ENCODE data around the gene SLC36A4. TPM values are rescaled to one million over a fixed set of nuclear protein-coding genes. Genes with fewer than 3 reads are reported as not detected.
"Not testable (repeated sequence)": the region's sequence is repeated elsewhere in the genome, so short reads cannot be mapped to it uniquely, and the experiment has no call there.

The SLC36A4 gene
- total RNA-seq, 5 donors from 2014 or later (not counting 1 experiment from before 2014, with no cell fraction given): 13.3 to 21.8 (median 14.6) TPM

DNA sequence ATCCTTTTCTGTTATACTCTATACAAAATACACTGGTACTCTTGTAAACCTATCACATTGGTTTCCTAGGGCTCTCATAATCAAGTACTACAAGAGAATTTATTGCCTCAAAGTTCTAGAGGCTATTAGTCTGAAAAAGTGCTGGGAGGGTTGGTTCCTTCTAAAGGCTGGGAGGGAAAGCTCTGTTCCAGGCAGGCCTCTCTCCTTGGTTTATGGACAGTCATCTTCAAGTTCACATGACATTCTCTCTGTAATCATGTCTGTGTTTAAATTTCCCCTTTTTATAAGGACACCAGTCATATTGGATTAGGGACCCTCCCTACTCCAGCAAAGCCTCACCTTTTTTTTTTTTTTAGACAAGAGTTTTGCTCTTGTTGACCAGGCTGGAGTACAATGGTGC, 9.1 kb downstream of the SLC36A4 start:
- H3K4me1 Mint-ChIP-seq: peaks cover 0 to 6% (median 5%) of the 10 kb centered on the region in 3 donors
- DNase-seq: no peak
- peaks cover 29% of the 10 kb centered on the region for H3K36me3 Mint-ChIP-seq
- no peaks in the 10 kb centered on the region for H3K27me3 Mint-ChIP-seq
- no peaks in the 10 kb centered on the region for H3K4me1 ChIP-seq (ENCODE audit: control insufficient read depth in 1 of 2, extremely low read depth in 1 of 2, insufficient read depth in 2 of 2, low read length in 2 of 2)
- no peak for ATAC-seq (replicated peaks in 1 of 4)
- H3K9me3 ChIP-seq: peaks cover 4% of the 10 kb centered on the region
- H3K4me3 ChIP-seq (ENCODE audit: control insufficient read depth in 1 of 2, extremely low read depth in 1 of 2, low read length in 1 of 2): no peak overlapping the region
- H3K27me3 ChIP-seq (replicated peaks in 1 of 2; ENCODE audit: control insufficient read depth in 2 of 2, extremely low read depth in 1 of 2, insufficient read depth in 2 of 2, low read length in 1 of 2): no peaks in the 10 kb centered on the region
- no peak overlapping the region for H3K27ac ChIP-seq (ENCODE audit: low read length)
- CTCF ChIA-PET: no interaction called here
- H3K9me3 Mint-ChIP-seq: peaks cover 8 to 11% (median 9%) of the 10 kb centered on the region in 3 donors
- no peak overlapping the region for H3K27ac Mint-ChIP-seq
- no peak overlapping the region for H3K4me3 Mint-ChIP-seq
- H3K36me3 ChIP-seq (ENCODE audit: control insufficient read depth in 2 of 2, extremely low read depth in 1 of 2, insufficient read depth in 1 of 2, low read length in 1 of 2): peaks cover 0 to 4% of the 10 kb centered on the region in 2 donors
- POLR2A ChIA-PET: no interaction called here

DNA sequence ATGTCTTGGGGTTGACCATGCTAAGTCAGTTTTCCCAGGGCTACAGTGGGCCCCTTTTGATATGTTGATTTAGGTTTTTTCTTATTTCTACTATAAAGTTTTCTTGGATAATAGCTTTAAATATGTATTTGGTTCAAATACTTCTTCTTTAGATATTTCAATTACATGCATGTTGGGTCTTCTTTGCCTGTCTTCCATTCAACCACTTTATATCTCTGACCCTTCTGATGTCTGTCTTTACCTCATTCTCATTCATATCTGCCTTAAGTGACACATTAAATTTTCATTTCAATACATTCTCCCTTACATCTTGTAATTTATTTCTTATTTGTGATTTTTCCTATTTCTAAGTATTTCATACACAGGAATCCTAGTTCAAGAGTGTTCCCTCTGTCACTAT, 10.5 kb downstream of the SLC36A4 start:
- DNase-seq (no peak), ATAC-seq (replicated peaks in 1 of 4) (no peak)
- ChIA-PET CTCF (no interaction called here), POLR2A (no interaction called here)
- Histone ChIP-seq H3K27me3 (replicated peaks in 1 of 2; ENCODE audit: control insufficient read depth in 2 of 2, extremely low read depth in 1 of 2, insufficient read depth in 2 of 2, low read length in 1 of 2) (no peaks in the 10 kb centered on the region), H3K9me3 (peaks cover 4% of the 10 kb centered on the region), H3K4me1 (ENCODE audit: control insufficient read depth in 1 of 2, extremely low read depth in 1 of 2, insufficient read depth in 2 of 2, low read length in 2 of 2) (no peaks in the 10 kb centered on the region), H3K4me3 (ENCODE audit: control insufficient read depth in 1 of 2, extremely low read depth in 1 of 2, low read length in 1 of 2) (no peak overlapping the region), H3K36me3 (ENCODE audit: control insufficient read depth in 2 of 2, extremely low read depth in 1 of 2, insufficient read depth in 1 of 2, low read length in 1 of 2) (peaks cover 0 to 4% of the 10 kb centered on the region in 2 donors), H3K27ac (ENCODE audit: low read length) (no peak overlapping the region)
- H3K4me1 Mint-ChIP-seq: peaks cover 0 to 6% (median 4%) of the 10 kb centered on the region in 3 donors
- no peak overlapping the region for H3K27ac Mint-ChIP-seq
- no peak overlapping the region for H3K4me3 Mint-ChIP-seq
- no peaks in the 10 kb centered on the region for H3K27me3 Mint-ChIP-seq
- H3K9me3 Mint-ChIP-seq: peaks cover 8 to 11% (median 9%) of the 10 kb centered on the region in 3 donors
- H3K36me3 Mint-ChIP-seq: peaks cover 33% of the 10 kb centered on the region

DNA sequence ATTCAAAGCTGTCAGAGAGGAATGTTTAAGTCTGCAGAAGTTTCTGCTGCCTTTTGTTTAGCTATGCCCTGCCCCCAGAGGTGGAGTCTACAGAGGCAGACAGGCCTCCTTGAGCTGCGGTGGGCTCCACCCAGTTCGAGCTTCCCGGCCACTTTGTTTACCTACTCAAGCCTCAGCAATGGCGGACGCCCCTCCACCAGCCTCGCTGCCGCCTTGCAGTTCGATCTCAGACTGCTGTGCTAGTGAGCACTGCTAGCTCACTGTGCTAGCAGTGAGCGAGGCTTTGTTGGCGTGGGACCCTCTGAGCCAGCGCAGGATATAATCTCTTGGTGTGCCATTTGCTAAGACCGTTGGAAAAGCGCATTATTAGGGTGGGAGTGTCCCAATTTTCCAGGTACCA, 19.9 kb downstream of the SLC36A4 start:
- peaks cover 3 to 14% of the 10 kb centered on the region in 2 donors for H3K36me3 ChIP-seq (ENCODE audit: control insufficient read depth in 2 of 2, extremely low read depth in 1 of 2, insufficient read depth in 1 of 2, low read length in 1 of 2)
- over 99% methylated on average over 10 of the region's 13 CpGs for WGBS (ENCODE audit: insufficient coverage)
- CTCF ChIA-PET; H3K27ac ChIP-seq (ENCODE audit: low read length); H3K27me3 Mint-ChIP-seq; H3K4me1 Mint-ChIP-seq; H3K4me1 ChIP-seq (ENCODE audit: control insufficient read depth in 1 of 2, extremely low read depth in 1 of 2, insufficient read depth in 2 of 2, low read length in 2 of 2); ATAC-seq (replicated peaks in 1 of 4); H3K4me3 ChIP-seq (ENCODE audit: control insufficient read depth in 1 of 2, extremely low read depth in 1 of 2, low read length in 1 of 2); H3K4me3 Mint-ChIP-seq; DNase-seq; POLR2A ChIA-PET; H3K27me3 ChIP-seq (replicated peaks in 1 of 2; ENCODE audit: control insufficient read depth in 2 of 2, extremely low read depth in 1 of 2, insufficient read depth in 2 of 2, low read length in 1 of 2); H3K9me3 ChIP-seq; H3K27ac Mint-ChIP-seq: not testable (repeated sequence)
- H3K9me3 Mint-ChIP-seq: peaks cover 0 to 13% (median 3%) of the 10 kb centered on the region in 3 donors
- peaks cover 49% of the 10 kb centered on the region for H3K36me3 Mint-ChIP-seq

DNA sequence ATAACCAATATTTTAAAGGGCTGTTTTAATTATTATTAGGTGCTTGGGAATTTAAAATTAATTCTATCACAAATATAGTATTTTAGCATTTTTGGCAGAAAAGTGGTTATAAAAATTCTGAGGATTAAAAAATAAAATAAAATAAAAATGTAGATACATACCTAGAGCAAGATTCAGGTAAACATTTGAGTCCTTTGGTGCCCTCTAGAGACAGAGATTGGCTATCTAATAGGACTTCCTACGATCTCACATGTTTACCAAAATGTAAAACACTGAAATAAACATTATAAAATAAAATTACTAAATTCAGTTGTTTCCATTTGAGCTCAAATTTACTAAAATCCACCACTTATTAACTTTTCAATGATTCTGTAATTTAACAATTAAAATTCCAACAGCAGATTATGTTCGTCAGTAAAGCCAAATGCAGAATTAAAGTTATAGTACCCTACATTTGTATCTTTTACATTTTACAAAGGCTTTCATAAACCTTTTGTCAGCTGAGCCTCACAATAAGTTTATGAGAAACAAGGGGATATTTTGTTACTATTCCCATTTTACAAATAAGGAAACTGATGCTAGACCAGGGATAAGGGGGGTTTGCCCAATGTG, 27.7 kb downstream of the SLC36A4 start:
- Mint-ChIP-seq H3K36me3 (peaks cover 7% of the 10 kb centered on the region), H3K27me3 (no peaks in the 10 kb centered on the region), H3K4me1 (peaks cover 0 to 13% (median 11%) of the 10 kb centered on the region in 3 donors), H3K9me3 (no peaks in the 10 kb centered on the region), H3K4me3 (no peak overlapping the region), H3K27ac (no peak overlapping the region)
- H3K27ac ChIP-seq (ENCODE audit: low read length): no peak overlapping the region
- no CpG with 5 or more reads among the region's 2 CpGs for WGBS (ENCODE audit: insufficient coverage)
- no peaks in the 10 kb centered on the region for H3K9me3 ChIP-seq
- peaks cover 0 to 4% of the 10 kb centered on the region in 2 donors for H3K36me3 ChIP-seq (ENCODE audit: control insufficient read depth in 2 of 2, extremely low read depth in 1 of 2, insufficient read depth in 1 of 2, low read length in 1 of 2)
- H3K4me1 ChIP-seq (ENCODE audit: control insufficient read depth in 1 of 2, extremely low read depth in 1 of 2, insufficient read depth in 2 of 2, low read length in 2 of 2): peaks cover 0 to 9% of the 10 kb centered on the region in 2 experiments
- DNase-seq (peak in 1 of 35 experiments; percentile 12), ATAC-seq (replicated peaks in 1 of 4) (no peak)
- POLR2A ChIA-PET: no interaction called here
- CTCF ChIA-PET: interaction anchor here in 1 of 2 donors (0.5 kb wide), 1 partner anchor 31 kb away, joined by 3 read pairs; no protein-coding TSS in a partner anchor
- no peaks in the 10 kb centered on the region for H3K27me3 ChIP-seq (replicated peaks in 1 of 2; ENCODE audit: control insufficient read depth in 2 of 2, extremely low read depth in 1 of 2, insufficient read depth in 2 of 2, low read length in 1 of 2)
- H3K4me3 ChIP-seq (ENCODE audit: control insufficient read depth in 1 of 2, extremely low read depth in 1 of 2, low read length in 1 of 2): no peak overlapping the region

DNA sequence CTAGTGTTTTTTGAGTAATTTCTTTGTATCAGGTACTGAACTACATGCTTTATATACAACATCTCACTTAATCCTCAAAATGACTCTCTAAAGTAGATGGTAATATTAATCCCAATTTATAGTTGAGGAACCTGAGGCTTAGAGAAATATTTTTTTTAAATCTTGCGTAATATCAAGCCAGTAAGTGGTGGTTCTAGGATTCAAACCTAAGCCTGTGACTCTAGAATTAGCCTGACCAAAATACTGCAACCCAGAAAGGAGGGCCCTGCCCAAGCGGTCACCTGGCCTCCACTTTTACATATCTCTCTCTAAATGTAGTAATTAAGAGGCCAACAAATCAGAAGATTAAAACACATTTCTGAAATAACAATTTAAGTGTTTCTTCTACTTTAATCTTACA, 28.6 kb downstream of the SLC36A4 start:
- no peaks in the 10 kb centered on the region for H3K27me3 Mint-ChIP-seq
- CTCF ChIA-PET: no interaction called here

DNA sequence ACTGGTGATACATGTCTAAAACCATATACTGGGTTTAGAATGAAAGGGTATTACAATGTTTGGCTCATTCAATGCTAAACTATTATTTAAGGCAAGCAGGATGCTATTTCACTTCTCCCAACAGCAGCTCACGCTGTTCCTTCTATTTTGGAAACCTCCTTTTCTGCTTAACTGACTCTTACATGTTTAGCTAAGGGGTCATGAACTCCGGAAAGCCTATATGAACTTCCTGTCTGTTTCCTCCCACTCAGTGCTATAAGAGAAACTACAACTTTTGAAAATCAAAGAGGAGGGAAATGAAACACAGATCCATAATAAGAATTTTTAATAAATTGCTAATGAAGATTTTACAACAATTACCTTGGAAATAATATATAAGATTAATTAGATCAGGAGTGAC, 30.9 kb downstream of the SLC36A4 start:
- Histone ChIP-seq H3K27me3 (replicated peaks in 1 of 2; ENCODE audit: control insufficient read depth in 2 of 2, extremely low read depth in 1 of 2, insufficient read depth in 2 of 2, low read length in 1 of 2) (no peaks in the 10 kb centered on the region), H3K4me3 (ENCODE audit: control insufficient read depth in 1 of 2, extremely low read depth in 1 of 2, low read length in 1 of 2) (no peak overlapping the region), H3K4me1 (ENCODE audit: control insufficient read depth in 1 of 2, extremely low read depth in 1 of 2, insufficient read depth in 2 of 2, low read length in 2 of 2) (peaks cover 0 to 9% of the 10 kb centered on the region in 2 experiments), H3K36me3 (ENCODE audit: control insufficient read depth in 2 of 2, extremely low read depth in 1 of 2, insufficient read depth in 1 of 2, low read length in 1 of 2) (peaks cover 0 to 20% of the 10 kb centered on the region in 2 donors), H3K9me3 (no peaks in the 10 kb centered on the region), H3K27ac (ENCODE audit: low read length) (no peak overlapping the region)
- Mint-ChIP-seq H3K27ac (no peak overlapping the region), H3K4me1 (peaks cover 0 to 13% (median 11%) of the 10 kb centered on the region in 3 donors), H3K4me3 (no peak overlapping the region), H3K9me3 (no peaks in the 10 kb centered on the region), H3K36me3 (peaks cover 24% of the 10 kb centered on the region), H3K27me3 (no peaks in the 10 kb centered on the region)
- ATAC-seq (replicated peaks in 1 of 4): no peak
- ChIA-PET CTCF (no interaction called here), POLR2A (no interaction called here)
- no peak for DNase-seq
- WGBS (ENCODE audit: insufficient coverage): 60% methylated on average over 1 of the region's 2 CpGs

More for the DNA sequence above, 28.6 kb downstream of the SLC36A4 start:
- peaks cover 0 to 13% (median 11%) of the 10 kb centered on the region in 3 donors for H3K4me1 Mint-ChIP-seq
- Histone ChIP-seq H3K4me3 (ENCODE audit: control insufficient read depth in 1 of 2, extremely low read depth in 1 of 2, low read length in 1 of 2) (no peak overlapping the region), H3K4me1 (ENCODE audit: control insufficient read depth in 1 of 2, extremely low read depth in 1 of 2, insufficient read depth in 2 of 2, low read length in 2 of 2) (peaks cover 0 to 9% of the 10 kb centered on the region in 2 experiments), H3K9me3 (no peaks in the 10 kb centered on the region), H3K27ac (ENCODE audit: low read length) (no peak overlapping the region), H3K36me3 (ENCODE audit: control insufficient read depth in 2 of 2, extremely low read depth in 1 of 2, insufficient read depth in 1 of 2, low read length in 1 of 2) (peaks cover 0 to 7% of the 10 kb centered on the region in 2 donors), H3K27me3 (replicated peaks in 1 of 2; ENCODE audit: control insufficient read depth in 2 of 2, extremely low read depth in 1 of 2, insufficient read depth in 2 of 2, low read length in 1 of 2) (no peaks in the 10 kb centered on the region)
- H3K9me3 Mint-ChIP-seq: no peaks in the 10 kb centered on the region
- H3K4me3 Mint-ChIP-seq: no peak overlapping the region
- WGBS (ENCODE audit: insufficient coverage): 100% methylated on average over 1 of the region's 2 CpGs
- ATAC-seq (replicated peaks in 1 of 4) (no peak), DNase-seq (no peak)
- POLR2A ChIA-PET: no interaction called here
- H3K36me3 Mint-ChIP-seq: peaks cover 14% of the 10 kb centered on the region
- H3K27ac Mint-ChIP-seq: no peak overlapping the region

DNA sequence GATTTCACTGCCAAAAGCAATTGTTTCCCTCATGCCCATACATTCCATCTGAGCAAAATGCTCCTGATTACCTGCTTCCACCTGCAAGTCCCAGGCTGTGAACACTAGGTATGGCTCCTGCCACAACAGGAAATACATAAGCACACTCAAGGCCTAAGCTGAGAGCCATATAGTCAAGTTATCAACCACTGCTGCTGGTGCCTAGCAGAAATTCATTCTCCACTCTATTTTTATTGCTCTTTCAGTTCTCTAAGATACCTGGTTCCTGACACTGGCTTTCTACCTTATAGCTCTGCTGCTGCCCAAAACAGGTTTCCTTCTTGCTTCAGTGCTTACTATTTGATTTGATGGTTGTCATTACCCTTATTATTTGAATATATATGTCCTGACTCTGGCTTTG, 31.6 kb downstream of the SLC36A4 start:
- ATAC-seq (replicated peaks in 1 of 4): no peak
- no peak overlapping the region for H3K4me3 ChIP-seq (ENCODE audit: control insufficient read depth in 1 of 2, extremely low read depth in 1 of 2, low read length in 1 of 2)
- Mint-ChIP-seq H3K27me3 (no peaks in the 10 kb centered on the region), H3K9me3 (no peaks in the 10 kb centered on the region), H3K27ac (no peak overlapping the region), H3K4me3 (no peak overlapping the region), H3K36me3 (peaks cover 31% of the 10 kb centered on the region), H3K4me1 (peaks cover 0 to 13% (median 11%) of the 10 kb centered on the region in 3 donors)
- H3K27ac ChIP-seq (ENCODE audit: low read length): no peak overlapping the region
- CTCF ChIA-PET: no interaction called here
- no peak for DNase-seq
- POLR2A ChIA-PET: no interaction called here
- no peaks in the 10 kb centered on the region for H3K27me3 ChIP-seq (replicated peaks in 1 of 2; ENCODE audit: control insufficient read depth in 2 of 2, extremely low read depth in 1 of 2, insufficient read depth in 2 of 2, low read length in 1 of 2)
- no peaks in the 10 kb centered on the region for H3K9me3 ChIP-seq
- peaks cover 0 to 20% of the 10 kb centered on the region in 2 donors for H3K36me3 ChIP-seq (ENCODE audit: control insufficient read depth in 2 of 2, extremely low read depth in 1 of 2, insufficient read depth in 1 of 2, low read length in 1 of 2)
- H3K4me1 ChIP-seq (ENCODE audit: control insufficient read depth in 1 of 2, extremely low read depth in 1 of 2, insufficient read depth in 2 of 2, low read length in 2 of 2): peaks cover 0 to 9% of the 10 kb centered on the region in 2 experiments
